ENCODE data around the gene DNAAF1.

Gene DNAAF1

GRCh38 chr16:84124257-84125073 is 20.6 kb upstream of the DNAAF1 start:
- no peak for DNase-seq

- DNase-seq, result no peak
Measured at GRCh38 chr16:84131117-84131516, 14.0 kb upstream of the DNAAF1 start.

- DNase-seq, result no peak
Measured at GRCh38 chr16:84132527-84133285, 12.4 kb upstream of the DNAAF1 start.

- DNase-seq, result no peak
Measured at GRCh38 chr16:84136331-84137125, 8.6 kb upstream of the DNAAF1 start.

GRCh38 chr16:84137287-84137686 is 7.8 kb upstream of the DNAAF1 start:
- DNase-seq, result no peak

- no peak for DNase-seq
Measured at GRCh38 chr16:84137769-84138357, 7.2 kb upstream of the DNAAF1 start.

GRCh38 chr16:84138500-84138823 is 6.6 kb upstream of the DNAAF1 start:
- no peak for DNase-seq

GRCh38 chr16:84138824-84139627 is 6.1 kb upstream of the DNAAF1 start:
- DNase-seq, result no peak

- DNase-seq, result no peak
Measured at GRCh38 chr16:84139628-84140258, 5.4 kb upstream of the DNAAF1 start.

GRCh38 chr16:84141143-84141670 is 3.9 kb upstream of the DNAAF1 start:
- no peak for DNase-seq

- no peak for DNase-seq
Measured at GRCh38 chr16:84143081-84143480, 2.0 kb upstream of the DNAAF1 start.

GRCh38 chr16:84143784-84144199 is 1.3 kb upstream of the DNAAF1 start:
- no peak for DNase-seq

GRCh38 chr16:84144209-84144858 is 774 bp upstream of the DNAAF1 start:
- DNase-seq, result no peak

- DNase-seq, result no peak
Measured at GRCh38 chr16:84150926-84151325, 5.8 kb downstream of the DNAAF1 start.

- no peak for DNase-seq
Measured at GRCh38 chr16:84153660-84154214, 8.6 kb downstream of the DNAAF1 start.

- no peak for DNase-seq
Measured at GRCh38 chr16:84155226-84155625, 10.1 kb downstream of the DNAAF1 start.

- no peak for DNase-seq
Measured at GRCh38 chr16:84155771-84156170, 10.7 kb downstream of the DNAAF1 start.

GRCh38 chr16:84156342-84156784 is 11.3 kb downstream of the DNAAF1 start:
- no peak for DNase-seq

- DNase-seq, result no peak
Measured at GRCh38 chr16:84159007-84159406, 13.9 kb downstream of the DNAAF1 start.

- DNase-seq, result no peak
Measured at GRCh38 chr16:84159800-84160199, 14.7 kb downstream of the DNAAF1 start.

GRCh38 chr16:84161037-84161436 is 15.9 kb downstream of the DNAAF1 start:
- DNase-seq, result no peak
